ENCODE measurements around the gene SIAH3.

The SIAH3 gene

DNA sequence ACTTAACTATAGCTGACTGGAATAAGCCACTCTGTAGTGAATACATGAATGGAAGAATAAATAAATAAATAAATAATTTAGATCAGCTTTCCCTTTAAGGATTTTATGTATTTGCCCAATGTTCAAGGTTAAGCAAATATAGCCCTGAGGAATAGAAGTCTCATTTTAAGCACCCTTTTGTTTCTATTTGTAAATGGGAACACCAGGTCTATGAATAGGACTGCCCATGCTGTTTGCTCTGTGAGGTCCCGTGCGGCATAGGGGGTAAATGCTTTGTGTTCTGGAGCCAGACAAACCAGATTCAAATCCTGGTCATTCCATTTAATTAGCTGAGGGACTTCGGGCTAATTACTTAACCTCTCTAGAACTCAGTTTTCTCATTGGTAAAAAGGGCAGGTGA is 120.1 kb downstream of the SIAH3 start:
- no peak for DNase-seq

DNA sequence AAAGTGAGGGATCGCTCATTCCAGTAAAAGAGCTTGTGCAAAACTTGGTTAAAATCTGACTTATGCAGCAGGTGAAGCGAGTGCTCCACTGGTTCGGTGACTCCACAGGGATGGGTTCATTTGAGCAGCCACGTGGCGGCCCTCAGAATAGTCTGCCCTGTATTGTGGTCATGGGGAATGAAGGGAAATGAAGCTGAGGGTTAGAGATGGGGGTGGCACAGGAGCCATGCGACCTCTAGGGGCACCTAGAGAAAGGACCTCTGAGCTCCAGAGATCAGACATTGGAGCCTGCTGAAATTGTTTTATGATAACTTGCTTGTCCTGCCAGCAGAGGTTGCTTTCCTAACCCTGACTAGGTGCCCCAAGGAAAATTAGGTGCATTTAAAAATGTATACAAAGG is 122.8 kb downstream of the SIAH3 start:
- DNase-seq = peak; percentile 6
